Mesendoderm (in vitro differentiated cells): ENCODE data around the gene KLK6.
A peak's percentile ranks its signal among the peaks of the same experiment; 100 is the strongest.

ENCODE experiments used
- DNase-seq: peaks from one replicate; pipeline ENCODE4 v3.0.0; 2013
- H2AK5ac ChIP-seq: 2 replicates; pipeline ENCODE4 v1.6.1; 2013; ENCODE audit warnings: low read length, inconsistent platforms
- H2BK120ac ChIP-seq: 2 replicates; pipeline ENCODE4 v1.6.1; 2013; ENCODE audit warnings: low read depth, mild to moderate bottlenecking, low read length, moderate library complexity, mixed read lengths
- H2BK15ac ChIP-seq: replicated peaks from 2 replicates; pipeline ENCODE4 v1.6.1; 2013; ENCODE audit warnings: low read depth, mild to moderate bottlenecking, moderate library complexity
- H2BK5ac ChIP-seq: 2 replicates; pipeline ENCODE4 v1.6.1; 2013; ENCODE audit warnings: low read length, inconsistent platforms
- H3K18ac ChIP-seq: 2 replicates; pipeline ENCODE4 v1.6.1; 2013; ENCODE audit warnings: mild to moderate bottlenecking, low read length, mixed read lengths
- H3K23ac ChIP-seq: one replicate; pipeline ENCODE4 v1.6.1; 2013; ENCODE audit warnings: low read length
- H3K27ac ChIP-seq: 2 replicates; pipeline ENCODE4 v1.5.1; 2013; ENCODE audit warnings: low read depth, mild to moderate bottlenecking, inconsistent platforms, low read length, moderate library complexity
- H3K27me3 ChIP-seq: 2 replicates; pipeline ENCODE4 v1.6.1; 2013; ENCODE audit warnings: low read length, control low read depth, mild to moderate bottlenecking, inconsistent platforms; ENCODE audit not compliant: insufficient read depth, poor library complexity
- H3K36me3 ChIP-seq: 2 replicates; pipeline ENCODE4 v1.6.1; 2013; ENCODE audit warnings: low read length, inconsistent platforms; ENCODE audit not compliant: control insufficient read depth, insufficient read depth
- H3K4ac ChIP-seq: one replicate; pipeline ENCODE4 v1.6.1; 2013; ENCODE audit warnings: low read depth, mild to moderate bottlenecking, low read length, moderate library complexity
- H3K4me1 ChIP-seq: 2 replicates; pipeline ENCODE4 v1.6.1; 2013; ENCODE audit warnings: low read depth, low read length, inconsistent platforms; ENCODE audit not compliant: control insufficient read depth
- H3K4me2 ChIP-seq: 2 replicates; pipeline ENCODE4 v1.6.1; 2013; ENCODE audit warnings: low read length
- H3K4me3 ChIP-seq: 2 replicates; pipeline ENCODE4 v1.5.1; 2013; ENCODE audit warnings: mild to moderate bottlenecking, low read length
- H3K56ac ChIP-seq: one replicate; pipeline ENCODE4 v1.6.1; 2013; ENCODE audit warnings: low read length
- H3K79me1 ChIP-seq: 2 replicates; pipeline ENCODE4 v1.6.1; 2013; ENCODE audit warnings: low read length, inconsistent platforms
- H3K79me2 ChIP-seq: 2 replicates; pipeline ENCODE4 v1.6.1; 2013; ENCODE audit warnings: mild to moderate bottlenecking, low read length; ENCODE audit not compliant: control insufficient read depth, insufficient read depth
- H3K9ac ChIP-seq: 2 replicates; pipeline ENCODE4 v1.6.1; 2013; ENCODE audit warnings: low read length, inconsistent platforms
- H4K5ac ChIP-seq: one replicate; pipeline ENCODE4 v1.6.1; 2013; ENCODE audit warnings: low read length
- H4K8ac ChIP-seq: one replicate; pipeline ENCODE4 v1.6.1; 2013; ENCODE audit warnings: low read depth, mild to moderate bottlenecking, control low read depth, low read length, moderate library complexity
- WGBS: extraction: QIAGEN DNeasy Blood & Tissue Kit; methylation state at CpG from one replicate; pipeline ENCODE4 v1.1.7; 2013; ENCODE audit warnings: low lambda C conversion rate, missing lambda C conversion rate; ENCODE audit not compliant: insufficient coverage; ENCODE audit errors: extremely low coverage; 5-methylcytosine and 5-hydroxymethylcytosine counted together

Gene KLK6

GRCh38 chr19:50962245-50962644 is 7.1 kb downstream of the KLK6 start:
- DNase-seq: no peak
- no peak overlapping the region for H4K5ac ChIP-seq
- no peaks in the 10 kb centered on the region for H3K79me1 ChIP-seq
- H3K9ac ChIP-seq: no peak overlapping the region
- no peaks in the 10 kb centered on the region for H3K4me1 ChIP-seq
- no peak overlapping the region for H3K23ac ChIP-seq
- H3K4me2 ChIP-seq: no peak overlapping the region
- H3K56ac ChIP-seq: no peak overlapping the region
- no peaks in the 10 kb centered on the region for H3K36me3 ChIP-seq
- H3K4me3 ChIP-seq: no peak overlapping the region
- no peaks in the 10 kb centered on the region for H3K27me3 ChIP-seq
- no peak overlapping the region for H2BK15ac ChIP-seq
- no peak overlapping the region for H3K18ac ChIP-seq
- no peak overlapping the region for H2AK5ac ChIP-seq
- H2BK120ac ChIP-seq: no peak overlapping the region
- no peaks in the 10 kb centered on the region for H3K79me2 ChIP-seq
- no peak overlapping the region for H4K8ac ChIP-seq
- no peak overlapping the region for H3K27ac ChIP-seq
- H3K4ac ChIP-seq: no peak overlapping the region
- no peak overlapping the region for H2BK5ac ChIP-seq
- WGBS: no CpG with 5 or more reads among the region's 1 CpG

GRCh38 chr19:50959731-50960500 is 9.5 kb downstream of the KLK6 start:
- H3K4me1 ChIP-seq: no peaks in the 10 kb centered on the region
- H3K79me2 ChIP-seq: no peaks in the 10 kb centered on the region
- no peaks in the 10 kb centered on the region for H3K27me3 ChIP-seq
- H4K5ac ChIP-seq: no peak overlapping the region
- no peak overlapping the region for H2BK5ac ChIP-seq
- no peak overlapping the region for H3K4ac ChIP-seq
- no peak overlapping the region for H2BK15ac ChIP-seq
- H3K18ac ChIP-seq: no peak overlapping the region
- no peak overlapping the region for H3K27ac ChIP-seq
- DNase-seq: no peak
- no peak overlapping the region for H2BK120ac ChIP-seq
- H3K4me3 ChIP-seq: no peak overlapping the region
- H3K36me3 ChIP-seq: no peaks in the 10 kb centered on the region
- H3K79me1 ChIP-seq: no peaks in the 10 kb centered on the region
- no peak overlapping the region for H3K56ac ChIP-seq
- no peak overlapping the region for H3K9ac ChIP-seq
- no peak overlapping the region for H2AK5ac ChIP-seq
- no peak overlapping the region for H3K23ac ChIP-seq
- H3K4me2 ChIP-seq: no peak overlapping the region
- WGBS: no CpG with 5 or more reads among the region's 9 CpGs
- no peak overlapping the region for H4K8ac ChIP-seq

GRCh38 chr19:50957587-50957986 is 11.8 kb downstream of the KLK6 start:
- no peak overlapping the region for H4K5ac ChIP-seq
- H3K56ac ChIP-seq: no peak overlapping the region
- H3K4me2 ChIP-seq: no peak overlapping the region
- H3K27me3 ChIP-seq: no peaks in the 10 kb centered on the region
- WGBS: no CpG with 5 or more reads among the region's 8 CpGs
- H3K9ac ChIP-seq: no peak overlapping the region
- H3K4ac ChIP-seq: no peak overlapping the region
- no peak overlapping the region for H3K23ac ChIP-seq
- H2BK5ac ChIP-seq: no peak overlapping the region
- H2BK15ac ChIP-seq: no peak overlapping the region
- H3K4me1 ChIP-seq: no peaks in the 10 kb centered on the region
- H3K79me2 ChIP-seq: no peaks in the 10 kb centered on the region
- H3K79me1 ChIP-seq: no peaks in the 10 kb centered on the region
- no peak overlapping the region for H2AK5ac ChIP-seq
- H3K27ac ChIP-seq: no peak overlapping the region
- H3K18ac ChIP-seq: no peak overlapping the region
- H4K8ac ChIP-seq: no peak overlapping the region
- no peak overlapping the region for H2BK120ac ChIP-seq
- no peak overlapping the region for H3K4me3 ChIP-seq
- DNase-seq: no peak
- H3K36me3 ChIP-seq: no peaks in the 10 kb centered on the region

- Histone ChIP-seq H3K18ac (no peak within 1 kb of the TSS), H3K4me1 (no peaks in the 10 kb centered on the region), H3K4me3 (no peak within 1 kb of the TSS), H3K79me2 (no peaks in the 10 kb centered on the region), H3K36me3 (no peaks in the 10 kb centered on the region), H3K9ac (no peak within 1 kb of the TSS), H3K56ac (no peak within 1 kb of the TSS), H3K4ac (no peak within 1 kb of the TSS), H3K27ac (no peak within 1 kb of the TSS), H4K8ac (no peak within 1 kb of the TSS), H3K79me1 (no peaks in the 10 kb centered on the region), H3K4me2 (no peak within 1 kb of the TSS), H3K23ac (no peak within 1 kb of the TSS), H3K27me3 (no peaks in the 10 kb centered on the region), H4K5ac (no peak within 1 kb of the TSS), H2AK5ac (no peak within 1 kb of the TSS), H2BK120ac (no peak within 1 kb of the TSS), H2BK5ac (no peak within 1 kb of the TSS), H2BK15ac (no peak within 1 kb of the TSS)
- no CpG with 5 or more reads among the region's 7 CpGs for WGBS
- peak; percentile 45 for DNase-seq
Measured at GRCh38 chr19:50952910-50953309, 16.5 kb downstream of the KLK6 start, which contains the start of gene KLK5. Gene KLK5, minus strand, starts transcription at chr19:50953038. Its CDS starts 381 bp downstream, at chr19:50952657.

GRCh38 chr19:50949861-50950260 is 19.5 kb downstream of the KLK6 start:
- H3K4ac ChIP-seq: no peak overlapping the region
- H3K36me3 ChIP-seq: no peaks in the 10 kb centered on the region
- no peak overlapping the region for H3K4me3 ChIP-seq
- H2BK5ac ChIP-seq: no peak overlapping the region
- H3K4me1 ChIP-seq: no peaks in the 10 kb centered on the region
- H3K27ac ChIP-seq: no peak overlapping the region
- no peak overlapping the region for H2BK120ac ChIP-seq
- no CpG with 5 or more reads among the region's 19 CpGs for WGBS
- H2AK5ac ChIP-seq: no peak overlapping the region
- H3K9ac ChIP-seq: no peak overlapping the region
- H3K27me3 ChIP-seq: no peaks in the 10 kb centered on the region
- DNase-seq: peak; percentile 11
- no peak overlapping the region for H3K4me2 ChIP-seq
- H3K79me1 ChIP-seq: no peaks in the 10 kb centered on the region
- no peak overlapping the region for H3K18ac ChIP-seq
- H4K5ac ChIP-seq: no peak overlapping the region
- H3K23ac ChIP-seq: no peak overlapping the region
- H2BK15ac ChIP-seq: no peak overlapping the region
- no peak overlapping the region for H3K56ac ChIP-seq
- H4K8ac ChIP-seq: no peak overlapping the region
- no peaks in the 10 kb centered on the region for H3K79me2 ChIP-seq

GRCh38 chr19:50947123-50947522 is 22.3 kb downstream of the KLK6 start:
- Histone ChIP-seq H3K79me2 (no peaks in the 10 kb centered on the region), H2BK5ac (no peak overlapping the region), H3K18ac (no peak overlapping the region), H3K9ac (no peak overlapping the region), H3K23ac (no peak overlapping the region), H3K27ac (no peak overlapping the region), H3K4me2 (no peak overlapping the region), H3K4ac (no peak overlapping the region), H3K27me3 (no peaks in the 10 kb centered on the region), H2BK15ac (no peak overlapping the region), H3K4me1 (no peaks in the 10 kb centered on the region), H4K5ac (no peak overlapping the region), H3K79me1 (no peaks in the 10 kb centered on the region), H2AK5ac (no peak overlapping the region), H2BK120ac (no peak overlapping the region), H3K56ac (no peak overlapping the region), H3K4me3 (no peak overlapping the region), H4K8ac (no peak overlapping the region), H3K36me3 (no peaks in the 10 kb centered on the region)
- no peak for DNase-seq
- WGBS: no CpG with 5 or more reads among the region's 4 CpGs
